Measurements from ENCODE around the gene ATP2B1.

ATP2B1 gene

GRCh38 chr12:89657066-89657465 is 51.6 kb downstream of the ATP2B1 start:
- H3K4me3 ChIP-seq (ENCODE audit: insufficient read length, low read depth): no peak overlapping the region
- TF ChIP-seq YY1 (IDR thresholded peaks at IDR 0.05; ENCODE audit: insufficient read depth, insufficient read length) (no peak), ZNF274 (IDR thresholded peaks at IDR 0.05; ENCODE audit: low read depth, low read length) (no peak), SUZ12 (IDR thresholded peaks at IDR 0.05; ENCODE audit: extremely low read depth, insufficient read depth, insufficient read length) (no peak)
- DNase-seq (ENCODE audit: low read depth, low spot score): no peak
- no peak overlapping the region for H3K9ac ChIP-seq (ENCODE audit: insufficient read length, low read depth)
- H3K27me3 ChIP-seq (ENCODE audit: insufficient read depth, insufficient read length): no peaks in the 10 kb centered on the region
- no peaks in the 10 kb centered on the region for H3K4me1 ChIP-seq (ENCODE audit: insufficient read depth, insufficient read length)
- H3K9me3 ChIP-seq (ENCODE audit: insufficient read depth, low read length): no peaks in the 10 kb centered on the region
- H3K36me3 ChIP-seq (ENCODE audit: insufficient read depth, insufficient read length, low read length): peaks cover 8% of the 10 kb centered on the region

GRCh38 chr12:89655841-89656240 is 52.8 kb downstream of the ATP2B1 start:
- H3K27me3 ChIP-seq (ENCODE audit: insufficient read depth, insufficient read length): no peaks in the 10 kb centered on the region
- H3K9ac ChIP-seq (ENCODE audit: insufficient read length, low read depth): no peak overlapping the region
- H3K36me3 ChIP-seq (ENCODE audit: insufficient read depth, insufficient read length, low read length): peaks cover 8% of the 10 kb centered on the region
- H3K9me3 ChIP-seq (ENCODE audit: insufficient read depth, low read length): no peaks in the 10 kb centered on the region
- no peaks in the 10 kb centered on the region for H3K4me1 ChIP-seq (ENCODE audit: insufficient read depth, insufficient read length)
- H3K4me3 ChIP-seq (ENCODE audit: insufficient read length, low read depth): no peak overlapping the region
- no peak for TF ChIP-seq SUZ12 (IDR thresholded peaks at IDR 0.05; ENCODE audit: extremely low read depth, insufficient read depth, insufficient read length)
- no peak for TF ChIP-seq YY1 (IDR thresholded peaks at IDR 0.05; ENCODE audit: insufficient read depth, insufficient read length)
- TF ChIP-seq ZNF274 (IDR thresholded peaks at IDR 0.05; ENCODE audit: low read depth, low read length): no peak
- DNase-seq (ENCODE audit: low read depth, low spot score): no peak

- Histone ChIP-seq H3K4me1 (ENCODE audit: insufficient read depth, insufficient read length) (peaks cover 4% of the 10 kb centered on the region), H3K9me3 (ENCODE audit: insufficient read depth, low read length) (peaks cover 10% of the 10 kb centered on the region; the same call in 1 of the 2 replicates), H3K4me3 (ENCODE audit: insufficient read length, low read depth) (no peak overlapping the region), H3K9ac (ENCODE audit: insufficient read length, low read depth) (no peak overlapping the region), H3K36me3 (ENCODE audit: insufficient read depth, insufficient read length, low read length) (peaks cover 8% of the 10 kb centered on the region), H3K27me3 (ENCODE audit: insufficient read depth, insufficient read length) (no peaks in the 10 kb centered on the region)
- TF ChIP-seq SUZ12 (IDR thresholded peaks at IDR 0.05; ENCODE audit: extremely low read depth, insufficient read depth, insufficient read length) (no peak), ZNF274 (IDR thresholded peaks at IDR 0.05; ENCODE audit: low read depth, low read length) (no peak), YY1 (IDR thresholded peaks at IDR 0.05; ENCODE audit: insufficient read depth, insufficient read length) (no peak)
- DNase-seq (ENCODE audit: low read depth, low spot score): no peak
Observed at GRCh38 chr12:89651192-89651591, 57.4 kb downstream of the ATP2B1 start.

- TF ChIP-seq SUZ12 (IDR thresholded peaks at IDR 0.05; ENCODE audit: extremely low read depth, insufficient read depth, insufficient read length) (no peak), YY1 (IDR thresholded peaks at IDR 0.05; ENCODE audit: insufficient read depth, insufficient read length) (no peak), ZNF274 (IDR thresholded peaks at IDR 0.05; ENCODE audit: low read depth, low read length) (no peak)
- Histone ChIP-seq H3K9ac (ENCODE audit: insufficient read length, low read depth) (no peak overlapping the region), H3K36me3 (ENCODE audit: insufficient read depth, insufficient read length, low read length) (peaks cover 1% of the 10 kb centered on the region), H3K4me1 (ENCODE audit: insufficient read depth, insufficient read length) (peaks cover 4% of the 10 kb centered on the region), H3K9me3 (ENCODE audit: insufficient read depth, low read length) (peaks cover 10% of the 10 kb centered on the region; the same call in 1 of the 2 replicates), H3K4me3 (ENCODE audit: insufficient read length, low read depth) (no peak overlapping the region), H3K27me3 (ENCODE audit: insufficient read depth, insufficient read length) (no peaks in the 10 kb centered on the region)
- DNase-seq (ENCODE audit: low read depth, low spot score): no peak
Observed at GRCh38 chr12:89650239-89650638, 58.4 kb downstream of the ATP2B1 start.

GRCh38 chr12:89649820-89650219 is 58.8 kb downstream of the ATP2B1 start:
- no peak overlapping the region for H3K9ac ChIP-seq (ENCODE audit: insufficient read length, low read depth)
- H3K9me3 ChIP-seq (ENCODE audit: insufficient read depth, low read length): peaks cover 10% of the 10 kb centered on the region; the same call in 1 of the 2 replicates
- H3K36me3 ChIP-seq (ENCODE audit: insufficient read depth, insufficient read length, low read length): no peaks in the 10 kb centered on the region
- TF ChIP-seq YY1 (IDR thresholded peaks at IDR 0.05; ENCODE audit: insufficient read depth, insufficient read length): no peak
- TF ChIP-seq SUZ12 (IDR thresholded peaks at IDR 0.05; ENCODE audit: extremely low read depth, insufficient read depth, insufficient read length): no peak
- TF ChIP-seq ZNF274 (IDR thresholded peaks at IDR 0.05; ENCODE audit: low read depth, low read length): no peak
- no peaks in the 10 kb centered on the region for H3K27me3 ChIP-seq (ENCODE audit: insufficient read depth, insufficient read length)
- no peak overlapping the region for H3K4me3 ChIP-seq (ENCODE audit: insufficient read length, low read depth)
- no peak for DNase-seq (ENCODE audit: low read depth, low spot score)
- peaks cover 4% of the 10 kb centered on the region for H3K4me1 ChIP-seq (ENCODE audit: insufficient read depth, insufficient read length)

GRCh38 chr12:89649139-89649538 is 59.5 kb downstream of the ATP2B1 start:
- Histone ChIP-seq H3K36me3 (ENCODE audit: insufficient read depth, insufficient read length, low read length) (no peaks in the 10 kb centered on the region), H3K4me3 (ENCODE audit: insufficient read length, low read depth) (no peak overlapping the region), H3K27me3 (ENCODE audit: insufficient read depth, insufficient read length) (no peaks in the 10 kb centered on the region), H3K9me3 (ENCODE audit: insufficient read depth, low read length) (peaks cover 10% of the 10 kb centered on the region; the same call in 1 of the 2 replicates), H3K9ac (ENCODE audit: insufficient read length, low read depth) (no peak overlapping the region), H3K4me1 (ENCODE audit: insufficient read depth, insufficient read length) (peaks cover 4% of the 10 kb centered on the region)
- DNase-seq (ENCODE audit: low read depth, low spot score): no peak
- TF ChIP-seq SUZ12 (IDR thresholded peaks at IDR 0.05; ENCODE audit: extremely low read depth, insufficient read depth, insufficient read length): no peak
- TF ChIP-seq ZNF274 (IDR thresholded peaks at IDR 0.05; ENCODE audit: low read depth, low read length): no peak
- no peak for TF ChIP-seq YY1 (IDR thresholded peaks at IDR 0.05; ENCODE audit: insufficient read depth, insufficient read length)

- H3K9me3 ChIP-seq (ENCODE audit: insufficient read depth, low read length): peaks cover 10% of the 10 kb centered on the region; the same call in 1 of the 2 replicates
- H3K4me1 ChIP-seq (ENCODE audit: insufficient read depth, insufficient read length): peaks cover 4% of the 10 kb centered on the region
- no peak overlapping the region for H3K4me3 ChIP-seq (ENCODE audit: insufficient read length, low read depth)
- H3K36me3 ChIP-seq (ENCODE audit: insufficient read depth, insufficient read length, low read length): no peaks in the 10 kb centered on the region
- H3K27me3 ChIP-seq (ENCODE audit: insufficient read depth, insufficient read length): no peaks in the 10 kb centered on the region
- DNase-seq (ENCODE audit: low read depth, low spot score): peak; percentile 76
- TF ChIP-seq ZNF274 (IDR thresholded peaks at IDR 0.05; ENCODE audit: low read depth, low read length) (no peak), YY1 (IDR thresholded peaks at IDR 0.05; ENCODE audit: insufficient read depth, insufficient read length) (no peak)
- H3K9ac ChIP-seq (ENCODE audit: insufficient read length, low read depth): no peak overlapping the region
Observed at GRCh38 chr12:89648211-89648930, 60.3 kb downstream of the ATP2B1 start.
